HFFc6 (cell line): Measurements from ENCODE around the gene AARS2. TPM values are rescaled to one million over a fixed set of nuclear protein-coding genes. Genes with fewer than 3 reads are reported as not detected.

Experiments used
- DNase-seq: peaks from one replicate; pipeline ENCODE4 v3.0.0-alpha.2; 2018
- H3K27ac Mint-ChIP-seq: 2 replicates; pipeline ENCODE4 v1.8.0; 2020; ENCODE audit warnings: mild to moderate bottlenecking, mixed read lengths
- H3K27me3 Mint-ChIP-seq: 2 replicates; pipeline ENCODE4 v1.8.0; 2021; ENCODE audit warnings: mild to moderate bottlenecking, moderate library complexity, mixed read lengths; ENCODE audit not compliant: insufficient read depth
- H3K36me3 Mint-ChIP-seq: 2 replicates; pipeline ENCODE4 v1.8.0; 2021; ENCODE audit warnings: low read depth, mixed read lengths
- H3K4me1 Mint-ChIP-seq: 2 replicates; pipeline ENCODE4 v1.8.0; 2020; ENCODE audit warnings: low read depth, mixed read lengths
- H3K4me3 Mint-ChIP-seq: 2 replicates; pipeline ENCODE4 v1.8.0; 2020; ENCODE audit warnings: mild to moderate bottlenecking, moderate library complexity, mixed read lengths
- H3K9me3 Mint-ChIP-seq: 2 replicates; pipeline ENCODE4 v1.8.0; 2020; ENCODE audit warnings: mild to moderate bottlenecking, mixed read lengths
- CTCF ChIP-seq: fragments of 200-600 bp; sonication (generic); IDR thresholded peaks from 2 replicates; pipeline ENCODE4 v1.5.0; 2021; ENCODE audit warnings: antibody characterized with exemption, mild to moderate bottlenecking
- total RNA-seq, 6 experiments: library from RNA; stranded (reverse); fragmentation: NEBNext Ultra II Directional; extraction: Animal tissue kit (Norgen Biotek cat#: 25700); gene quantifications; 2 replicates in 1 of 6; 3 replicates in 5 of 6; pipeline ENCODE4 v1.2.3, GENCODE V29; 2021

AARS2 gene
- total RNA-seq, 6 experiments from 2014 or later = 8.8 to 11.5 (median 10.7) TPM

- DNase-seq = no peak
- Mint-ChIP-seq H3K4me3 (no peak overlapping the region), H3K9me3 (no peaks in the 10 kb centered on the region), H3K27ac (no peak overlapping the region), H3K36me3 (no peaks in the 10 kb centered on the region), H3K27me3 (peaks cover 51% of the 10 kb centered on the region), H3K4me1 (no peaks in the 10 kb centered on the region)
- TF ChIP-seq CTCF = no peak
Observed at GRCh38 chr6:44285552-44286284, 27.4 kb downstream of the AARS2 start.

- no peak overlapping the region for H3K27ac Mint-ChIP-seq
- no peak for TF ChIP-seq CTCF
- H3K36me3 Mint-ChIP-seq = no peaks in the 10 kb centered on the region
- no peaks in the 10 kb centered on the region for H3K9me3 Mint-ChIP-seq
- no peak for DNase-seq
- H3K27me3 Mint-ChIP-seq = peaks cover 47% of the 10 kb centered on the region
- no peak overlapping the region for H3K4me3 Mint-ChIP-seq
- H3K4me1 Mint-ChIP-seq = no peaks in the 10 kb centered on the region
Observed at GRCh38 chr6:44284867-44285266, 28.3 kb downstream of the AARS2 start.

- no peak for DNase-seq
- H3K4me1 Mint-ChIP-seq = peaks cover 3% of the 10 kb centered on the region
- H3K27me3 Mint-ChIP-seq = peaks cover 49% of the 10 kb centered on the region
- TF ChIP-seq CTCF = no peak
- no peak overlapping the region for H3K27ac Mint-ChIP-seq
- H3K9me3 Mint-ChIP-seq = no peaks in the 10 kb centered on the region
- no peaks in the 10 kb centered on the region for H3K36me3 Mint-ChIP-seq
- H3K4me3 Mint-ChIP-seq = no peak overlapping the region
Observed at GRCh38 chr6:44284121-44284520, 29.0 kb downstream of the AARS2 start.

- H3K36me3 Mint-ChIP-seq = no peaks in the 10 kb centered on the region
- TF ChIP-seq CTCF = no peak
- no peak for DNase-seq
- peaks cover 43% of the 10 kb centered on the region for H3K27me3 Mint-ChIP-seq
- no peaks in the 10 kb centered on the region for H3K9me3 Mint-ChIP-seq
- H3K4me1 Mint-ChIP-seq = peaks cover 7% of the 10 kb centered on the region
- no peak overlapping the region for H3K27ac Mint-ChIP-seq
- H3K4me3 Mint-ChIP-seq = no peak overlapping the region
Observed at GRCh38 chr6:44278774-44279697, 34.1 kb downstream of the AARS2 start.

- H3K27me3 Mint-ChIP-seq = peaks cover 41% of the 10 kb centered on the region
- H3K9me3 Mint-ChIP-seq = no peaks in the 10 kb centered on the region
- peaks cover 7% of the 10 kb centered on the region for H3K4me1 Mint-ChIP-seq
- no peak for TF ChIP-seq CTCF
- no peaks in the 10 kb centered on the region for H3K36me3 Mint-ChIP-seq
- DNase-seq = no peak
- no peak overlapping the region for H3K27ac Mint-ChIP-seq
- no peak overlapping the region for H3K4me3 Mint-ChIP-seq
Observed at GRCh38 chr6:44278315-44278714, 34.8 kb downstream of the AARS2 start.
